CD4-positive, alpha-beta T cell treated with Interleukin-12 subunit alpha and Interleukin-12 subunit beta, for 1 hour (primary cell): Measurements from ENCODE around the gene MYL5.
"Not testable (repeated sequence)": the region's sequence is repeated elsewhere in the genome, so short reads cannot be mapped to it uniquely, and the experiment has no call there.

ENCODE experiments used
- DNase-seq: peaks from one replicate; pipeline ENCODE4 v3.0.0-alpha.2; 2020

MYL5 gene

GRCh38 chr4:657834-658667 is 16.3 kb upstream of the MYL5 start:
- no peak for DNase-seq

GRCh38 chr4:658681-659667 is 15.4 kb upstream of the MYL5 start:
- no peak for DNase-seq

- DNase-seq: no peak
Observed at GRCh38 chr4:659851-660250, 14.5 kb upstream of the MYL5 start.

GRCh38 chr4:660401-660800 is 13.9 kb upstream of the MYL5 start:
- DNase-seq: no peak

GRCh38 chr4:661231-661630 is 13.1 kb upstream of the MYL5 start:
- no peak for DNase-seq

GRCh38 chr4:661881-662761 is 12.2 kb upstream of the MYL5 start:
- no peak for DNase-seq

- no peak for DNase-seq
Observed at GRCh38 chr4:663046-663437, 11.3 kb upstream of the MYL5 start.

- DNase-seq: peak; percentile 80
Observed at GRCh38 chr4:663438-664428, 10.6 kb upstream of the MYL5 start.

- DNase-seq: no peak
Observed at GRCh38 chr4:664713-665231, 9.6 kb upstream of the MYL5 start.

GRCh38 chr4:665381-665750 is 9.0 kb upstream of the MYL5 start:
- no peak for DNase-seq

- DNase-seq: no peak
Observed at GRCh38 chr4:665751-666435, 8.4 kb upstream of the MYL5 start.

GRCh38 chr4:666436-666810 is 7.9 kb upstream of the MYL5 start:
- DNase-seq: no peak

- no peak for DNase-seq
Observed at GRCh38 chr4:666822-667544, 7.4 kb upstream of the MYL5 start.

- DNase-seq: no peak
Observed at GRCh38 chr4:667545-667925, 6.8 kb upstream of the MYL5 start.

- not testable (repeated sequence) for DNase-seq
Observed at GRCh38 chr4:668219-668618, 6.1 kb upstream of the MYL5 start.

GRCh38 chr4:669806-670559 is 4.4 kb upstream of the MYL5 start:
- not testable (repeated sequence) for DNase-seq

- no peak for DNase-seq
Observed at GRCh38 chr4:671769-672168, 2.6 kb upstream of the MYL5 start.

- no peak for DNase-seq
Observed at GRCh38 chr4:673349-674091, 822 bp upstream of the MYL5 start.
